ENCODE measurements around the gene KAT2B. TPM values are rescaled to one million over a fixed set of nuclear protein-coding genes. Genes with fewer than 3 reads are reported as not detected.

Gene KAT2B
- polyA plus RNA-seq, 1 of the 3 experiments (the other 2 are of a cell fraction), result 2.1 TPM

- TF ChIP-seq USF2 (IDR thresholded peaks at IDR 0.05; ENCODE audit: borderline replicate concordance, low read depth, low read length), result no peak
- TF ChIP-seq EP300 (IDR thresholded peaks at IDR 0.05; ENCODE audit: borderline replicate concordance in 1 of 2, low read depth in 1 of 2, low read length in 1 of 2), result no peak
- no peak for TF ChIP-seq TEAD4 (IDR thresholded peaks at IDR 0.05; ENCODE audit: borderline replicate concordance, insufficient read depth)
Observed at GRCh38 chr3:20052851-20053250, 12.6 kb downstream of the KAT2B start (continued).

GRCh38 chr3:20054549-20054987, 14.3 kb downstream of the KAT2B start:
- no peak overlapping the region for H3K4me3 ChIP-seq (ENCODE audit: low read depth in 2 of 2, low read length in 1 of 2)
- H3K79me2 ChIP-seq (ENCODE audit: insufficient read depth), result no peaks in the 10 kb centered on the region
- peaks cover 12% of the 10 kb centered on the region for H3F3A ChIP-seq (replicated peaks; ENCODE audit: insufficient read depth)
- no peak overlapping the region for H2AFZ ChIP-seq (ENCODE audit: low read depth)
- ChIA-PET POLR2A (no interaction called here), CTCF (interaction anchor here (1.5 kb wide), 1 partner anchor 16 kb away, joined by 3 read pairs; no protein-coding TSS in a partner anchor)
- WGBS (ENCODE audit: low lambda C conversion rate), result 5% methylated on average over 4 of the region's 4 CpGs
- H3K9me3 ChIP-seq, result no peaks in the 10 kb centered on the region
- peak overlapping the region; percentile 5; the same call in 1 of the 2 replicates for H3K4me2 ChIP-seq
- H4K20me1 ChIP-seq (ENCODE audit: insufficient read depth), result peaks cover 15% of the 10 kb centered on the region; the same call in 1 of the 2 replicates
- no peaks in the 10 kb centered on the region for H3K9me2 ChIP-seq
- H3K27ac ChIP-seq (ENCODE audit: low read depth in 2 of 2, low read length in 1 of 2), result peak overlapping the region; percentile 26 to 65; a peak in 2 of 4 replicates
- H3K9ac ChIP-seq, result no peak overlapping the region
- no peaks in the 10 kb centered on the region for H3K36me3 ChIP-seq (replicated peaks in 1 of 2; ENCODE audit: control insufficient read depth in 1 of 2, insufficient read depth in 2 of 2, low read length in 1 of 2)
- DNase-seq, result peak; percentile 16
- H3K4me1 ChIP-seq (ENCODE audit: control insufficient read depth in 1 of 2, insufficient read depth in 2 of 2, low read depth in 1 of 2, low read length in 1 of 2), result peaks cover 19 to 43% of the 10 kb centered on the region in 2 experiments; a peak in 3 of 4 replicates
- no peaks in the 10 kb centered on the region for H3K27me3 ChIP-seq (ENCODE audit: insufficient read depth)
- TF ChIP-seq ELF1 (IDR thresholded peaks at IDR 0.05) (peak; percentile 55), EP300 (IDR thresholded peaks at IDR 0.05; ENCODE audit: borderline replicate concordance in 1 of 2, low read depth in 1 of 2, low read length in 1 of 2) (peak; percentile 90 to 97), USF1 (IDR thresholded peaks at IDR 0.05; ENCODE audit: borderline replicate concordance, low read depth) (peak; percentile 56), FOXJ3 (CRISPR knock-in tag; IDR thresholded peaks at IDR 0.05) (no peak), TAF1 (IDR thresholded peaks at IDR 0.05; ENCODE audit: borderline replicate concordance, low read depth, low read length) (no peak), RAD21 (IDR thresholded peaks at IDR 0.05; ENCODE audit: low read length) (no peak), GATA2 (CRISPR knock-in tag; IDR thresholded peaks at IDR 0.05) (no peak), REST (IDR thresholded peaks at IDR 0.05; ENCODE audit: low read depth, low read length) (no peak), RFX5 (IDR thresholded peaks at IDR 0.05; ENCODE audit: low read length) (no peak), CHD2 (IDR thresholded peaks at IDR 0.05; ENCODE audit: low read length, partially characterized antibody) (peak; percentile 31), RCOR1 (IDR thresholded peaks at IDR 0.05; ENCODE audit: low read length) (peak; percentile 54), JUND (IDR thresholded peaks at IDR 0.05) (peak; percentile 99), TCF12 (IDR thresholded peaks at IDR 0.05) (peak; percentile 100), FOXM1 (IDR thresholded peaks at IDR 0.05; ENCODE audit: low read depth) (peak; percentile 67; the same call in 1 of the 2 replicates), FOSL2 (IDR thresholded peaks at IDR 0.05; ENCODE audit: borderline replicate concordance, low read depth) (peak; percentile 96), POLR2AphosphoS5 (IDR thresholded peaks at IDR 0.05; ENCODE audit: low read depth, low read length) (peak; percentile 97), SMC3 (IDR thresholded peaks at IDR 0.05; ENCODE audit: low read depth, low read length) (no peak), MEF2A (IDR thresholded peaks at IDR 0.05; ENCODE audit: borderline replicate concordance, low read depth) (peak; percentile 65; the same call in 1 of the 2 replicates), EZH2phosphoT487 (IDR thresholded peaks at IDR 0.05; ENCODE audit: borderline replicate concordance, low read depth) (no peak), MXI1 (IDR thresholded peaks at IDR 0.05; ENCODE audit: low read depth, low read length) (no peak), USF2 (IDR thresholded peaks at IDR 0.05; ENCODE audit: borderline replicate concordance, low read depth, low read length) (no peak), NFIC (IDR thresholded peaks at IDR 0.05; ENCODE audit: borderline replicate concordance) (peak; percentile 100), NRF1 (IDR thresholded peaks at IDR 0.05; ENCODE audit: low read depth, low read length) (no peak), TEAD4 (IDR thresholded peaks at IDR 0.05; ENCODE audit: borderline replicate concordance, insufficient read depth) (peak; percentile 94; the same call in 1 of the 2 replicates), PBX3 (IDR thresholded peaks at IDR 0.05) (peak; percentile 100), YY1 (IDR thresholded peaks at IDR 0.05; ENCODE audit: low read depth) (no peak)

All from SK-N-SH (cell line).